ENCODE results near the gene ZC3HAV1. TPM values are rescaled to one million over a fixed set of nuclear protein-coding genes. Genes with fewer than 3 reads are reported as not detected.
"Not testable (repeated sequence)": the region's sequence is repeated elsewhere in the genome, so short reads cannot be mapped to it uniquely, and the experiment has no call there.

The ZC3HAV1 gene
- total RNA-seq, 4 donors from 2014 or later: 27.7 to 34.7 (median 29.2) TPM

DNA sequence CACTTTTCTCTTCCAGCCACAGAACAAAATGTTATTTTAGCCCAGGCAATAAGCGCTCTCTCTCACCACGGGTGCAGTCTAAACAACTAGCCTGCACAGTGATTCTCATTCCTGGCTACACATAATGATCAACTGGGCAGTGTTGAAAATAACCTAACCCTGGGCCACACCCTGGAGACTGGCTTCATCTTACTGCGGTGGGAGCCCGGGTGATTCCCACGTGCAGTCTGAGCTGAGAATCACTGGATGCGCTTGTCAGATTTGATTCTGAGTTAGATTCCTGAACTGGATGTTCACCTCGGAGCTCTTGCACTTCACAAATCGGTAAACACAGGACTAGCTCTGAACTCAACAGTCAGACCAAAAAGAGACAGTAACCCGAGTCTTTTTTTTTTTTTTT, 14.9 kb downstream of the ZC3HAV1 start:
- 62% methylated on average over 8 to 9 of the region's 9 CpGs for WGBS, 2 donors
- Histone ChIP-seq H3K27me3 (no peaks in the 10 kb centered on the region), H3K9me3 (no peaks in the 10 kb centered on the region), H3K4me1 (peaks cover 0 to 69% (median 15%) of the 10 kb centered on the region in 3 donors), H3K4me3 (peak overlapping the region in 2 of 4 donors; percentile 6 to 32), H3K27ac (peak overlapping the region in 3 of 4 donors; percentile 39 to 73 (median 45)), H3K36me3 (peaks cover 0 to 36% (median 0%) of the 10 kb centered on the region in 3 donors)
- TF ChIP-seq POLR2A (IDR thresholded peaks at IDR 0.05): no peak
- TF ChIP-seq, protein P1, sequence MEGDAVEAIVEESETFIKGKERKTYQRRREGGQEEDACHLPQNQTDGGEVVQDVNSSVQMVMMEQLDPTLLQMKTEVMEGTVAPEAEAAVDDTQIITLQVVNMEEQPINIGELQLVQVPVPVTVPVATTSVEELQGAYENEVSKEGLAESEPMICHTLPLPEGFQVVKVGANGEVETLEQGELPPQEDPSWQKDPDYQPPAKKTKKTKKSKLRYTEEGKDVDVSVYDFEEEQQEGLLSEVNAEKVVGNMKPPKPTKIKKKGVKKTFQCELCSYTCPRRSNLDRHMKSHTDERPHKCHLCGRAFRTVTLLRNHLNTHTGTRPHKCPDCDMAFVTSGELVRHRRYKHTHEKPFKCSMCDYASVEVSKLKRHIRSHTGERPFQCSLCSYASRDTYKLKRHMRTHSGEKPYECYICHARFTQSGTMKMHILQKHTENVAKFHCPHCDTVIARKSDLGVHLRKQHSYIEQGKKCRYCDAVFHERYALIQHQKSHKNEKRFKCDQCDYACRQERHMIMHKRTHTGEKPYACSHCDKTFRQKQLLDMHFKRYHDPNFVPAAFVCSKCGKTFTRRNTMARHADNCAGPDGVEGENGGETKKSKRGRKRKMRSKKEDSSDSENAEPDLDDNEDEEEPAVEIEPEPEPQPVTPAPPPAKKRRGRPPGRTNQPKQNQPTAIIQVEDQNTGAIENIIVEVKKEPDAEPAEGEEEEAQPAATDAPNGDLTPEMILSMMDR (IDR thresholded peaks at IDR 0.05): no peak
- intact Hi-C loops (cut with DNase I): no loop called here
- no peak for DNase-seq

DNA sequence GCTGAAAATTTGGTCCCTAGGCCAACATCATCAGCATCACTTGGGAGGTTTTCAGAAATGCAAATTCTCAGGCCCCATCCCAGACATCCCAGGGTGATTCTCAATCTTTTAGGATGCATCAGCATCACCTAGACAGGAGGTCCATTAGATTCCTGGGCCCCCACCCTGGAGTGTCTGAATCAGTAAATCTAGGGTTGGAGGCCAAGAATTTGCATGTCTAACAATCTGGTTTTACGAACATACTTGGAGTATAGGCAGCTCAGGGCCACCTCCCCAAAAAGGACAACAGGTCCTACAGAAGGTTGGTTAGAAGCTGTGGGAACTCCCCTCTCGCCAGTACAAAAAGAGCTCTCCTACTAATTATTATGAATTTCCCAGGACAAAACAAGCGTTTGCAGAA, 15.5 kb downstream of the ZC3HAV1 start:
- Histone ChIP-seq H3K4me1 (peaks cover 0 to 63% (median 10%) of the 10 kb centered on the region in 3 donors), H3K4me3 (no peak overlapping the region)
- intact Hi-C loops (cut with DNase I): no loop called here

DNA sequence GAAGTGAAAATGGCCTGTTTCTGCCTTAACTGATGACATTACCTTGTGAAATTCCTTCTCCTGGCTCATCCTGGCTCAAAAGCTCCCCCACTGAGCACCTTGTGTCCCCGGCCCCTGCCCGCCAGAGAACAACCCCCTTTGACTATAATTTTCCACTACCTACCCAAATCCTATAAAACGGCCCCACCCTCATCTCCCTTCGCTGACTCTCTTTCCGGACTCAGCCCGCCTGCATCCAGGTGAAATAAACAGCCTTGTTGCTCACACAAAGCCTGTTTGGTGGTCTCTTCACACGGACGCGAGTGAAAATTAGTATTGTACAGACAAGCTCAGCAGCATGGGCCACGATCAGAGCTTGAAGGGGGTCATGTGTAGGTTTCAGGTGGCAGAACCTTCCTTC, 16.0 kb downstream of the ZC3HAV1 start:
- WGBS, 2 donors: 85 to 88% methylated on average over 10 of the region's 10 CpGs
- H3K4me1 ChIP-seq: peaks cover 0 to 58% (median 10%) of the 10 kb centered on the region in 3 donors

More for the DNA sequence above, 15.5 kb downstream of the ZC3HAV1 start:
- TF ChIP-seq, protein P1 (IDR thresholded peaks at IDR 0.05): no peak
- no peak for TF ChIP-seq POLR2A (IDR thresholded peaks at IDR 0.05)
- peak overlapping the region in 3 of 4 donors; percentile 19 to 45 (median 39) for H3K27ac ChIP-seq
- peaks cover 0 to 42% (median 0%) of the 10 kb centered on the region in 3 donors for H3K36me3 ChIP-seq
- no peak for DNase-seq
- H3K9me3 ChIP-seq: no peaks in the 10 kb centered on the region
- no peaks in the 10 kb centered on the region for H3K27me3 ChIP-seq
- 70 to 89% methylated on average over 2 to 3 of the region's 3 CpGs for WGBS, 2 donors

DNA sequence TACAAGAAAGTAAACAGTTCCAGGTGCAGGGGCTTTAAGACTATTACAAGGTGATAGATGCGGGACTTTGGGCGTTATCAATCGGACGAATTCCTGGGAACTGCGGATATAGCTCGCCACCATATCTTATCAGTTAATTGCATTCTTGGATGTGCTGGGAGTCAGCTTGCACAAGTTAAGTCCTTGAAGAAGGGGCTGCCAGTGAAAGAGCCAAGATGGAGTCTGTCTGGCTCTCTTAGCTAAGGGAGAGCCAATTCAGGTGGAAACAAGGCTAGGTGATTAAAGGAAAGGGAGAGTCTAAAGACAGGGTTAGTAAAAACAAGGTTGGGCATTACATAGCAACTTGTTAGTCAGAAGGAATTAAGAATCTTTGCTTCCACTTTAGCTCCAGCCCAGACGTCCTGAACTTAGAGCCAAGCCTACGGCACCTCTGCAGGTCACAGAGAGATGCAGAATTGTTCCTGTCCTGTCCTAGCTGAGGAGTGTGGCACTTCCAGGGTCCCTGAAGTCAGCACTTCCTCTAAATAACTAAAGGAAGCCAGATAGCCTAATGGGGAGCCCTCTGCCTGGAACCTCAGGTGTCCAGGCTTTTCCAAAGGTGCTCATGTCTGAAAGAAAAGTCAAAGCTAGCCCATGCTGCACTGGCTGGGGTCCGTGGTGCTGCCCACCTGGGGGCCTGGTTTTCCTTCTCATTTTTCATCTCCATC, 17.3 kb downstream of the ZC3HAV1 start:
- TF ChIP-seq, protein P1 (IDR thresholded peaks at IDR 0.05): no peak
- TF ChIP-seq POLR2A (IDR thresholded peaks at IDR 0.05): no peak
- Histone ChIP-seq H3K4me1 (peaks cover 0 to 55% (median 10%) of the 10 kb centered on the region in 3 donors), H3K27me3 (no peaks in the 10 kb centered on the region), H3K27ac (peak overlapping the region in 1 of 4 donors; percentile 15), H3K36me3 (peaks cover 0 to 44% (median 9%) of the 10 kb centered on the region in 3 donors), H3K9me3 (no peaks in the 10 kb centered on the region), H3K4me3 (no peak overlapping the region)
- no peak for DNase-seq
- 78 to 82% methylated on average over 8 to 9 of the region's 9 CpGs for WGBS, 2 donors
- intact Hi-C loops (cut with DNase I): no loop called here

More for the DNA sequence above, 16.0 kb downstream of the ZC3HAV1 start:
- intact Hi-C loops (cut with DNase I); H3K4me3 ChIP-seq; DNase-seq; H3K27me3 ChIP-seq; H3K9me3 ChIP-seq: not testable (repeated sequence)
- Histone ChIP-seq H3K27ac (peak overlapping the region in 3 of 4 donors; percentile 19 to 45 (median 39)), H3K36me3 (peaks cover 0 to 44% (median 0%) of the 10 kb centered on the region in 3 donors)

DNA sequence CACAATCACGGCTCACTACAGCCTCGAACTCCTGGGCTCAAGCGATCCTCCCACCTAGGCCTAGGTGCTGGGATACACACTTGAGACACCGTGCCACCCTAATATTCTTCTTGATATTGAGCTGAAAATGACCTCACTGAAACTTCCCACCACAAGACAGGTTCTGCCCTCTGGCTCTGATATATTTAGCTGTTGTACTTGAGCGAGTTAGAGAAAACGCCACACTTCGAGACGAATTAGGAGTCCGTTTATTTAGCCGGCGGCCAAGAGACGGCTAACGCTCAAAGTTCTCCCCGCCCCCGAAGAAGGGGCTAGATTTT, 17.9 kb downstream of the ZC3HAV1 start:
- 84 to 85% methylated on average over 13 to 15 of the region's 15 CpGs for WGBS, 2 donors
- H3K4me3 ChIP-seq: no peak overlapping the region
- H3K27me3 ChIP-seq: no peaks in the 10 kb centered on the region
- peaks cover 0 to 55% (median 10%) of the 10 kb centered on the region in 3 donors for H3K4me1 ChIP-seq
- H3K27ac ChIP-seq: no peak overlapping the region
- no peak for DNase-seq
- H3K36me3 ChIP-seq: peaks cover 4 to 44% (median 14%) of the 10 kb centered on the region in 3 donors
- intact Hi-C loops (cut with DNase I): no loop called here
- no peak for TF ChIP-seq POLR2A (IDR thresholded peaks at IDR 0.05)
- TF ChIP-seq, protein P1 (IDR thresholded peaks at IDR 0.05): no peak
- H3K9me3 ChIP-seq: no peaks in the 10 kb centered on the region
